Measurements from ENCODE around the gene PZP.
"Not testable (repeated sequence)": the region's sequence is repeated elsewhere in the genome, so short reads cannot be mapped to it uniquely, and the experiment has no call there.

Gene PZP

GRCh38 chr12:9208229-9208628 is at the start of gene PZP:
Gene PZP, minus strand, starts transcription at chr12:9208395. Its CDS starts 54 bp downstream, at chr12:9208341.
- DNase-seq = no peak

- no peak for DNase-seq
Measured at GRCh38 chr12:9256758-9257405, 48.7 kb upstream of the PZP start.

- DNase-seq = no peak
Measured at GRCh38 chr12:9256341-9256740, 48.1 kb upstream of the PZP start.

- no peak for DNase-seq
Measured at GRCh38 chr12:9255837-9256236, 47.6 kb upstream of the PZP start.

- no peak for DNase-seq
Measured at GRCh38 chr12:9253464-9253863, 45.3 kb upstream of the PZP start.

- not testable (repeated sequence) for DNase-seq
Measured at GRCh38 chr12:9252791-9253190, 44.6 kb upstream of the PZP start.

GRCh38 chr12:9252256-9252655 is 44.1 kb upstream of the PZP start:
- no peak for DNase-seq

GRCh38 chr12:9248435-9248834 is 40.2 kb upstream of the PZP start:
- DNase-seq = no peak

- DNase-seq = no peak
Measured at GRCh38 chr12:9244894-9245293, 36.7 kb upstream of the PZP start.

- DNase-seq = no peak
Measured at GRCh38 chr12:9243999-9244649, 35.9 kb upstream of the PZP start.

- no peak for DNase-seq
Measured at GRCh38 chr12:9241301-9241700, 33.1 kb upstream of the PZP start.

- DNase-seq = no peak
Measured at GRCh38 chr12:9240776-9241175, 32.6 kb upstream of the PZP start.

- DNase-seq = not testable (repeated sequence)
Measured at GRCh38 chr12:9240004-9240635, 31.9 kb upstream of the PZP start.

GRCh38 chr12:9237286-9237685 is 29.1 kb upstream of the PZP start:
- no peak for DNase-seq

GRCh38 chr12:9235519-9235918 is 27.3 kb upstream of the PZP start:
- no peak for DNase-seq

GRCh38 chr12:9227950-9228349 is 19.8 kb upstream of the PZP start:
- no peak for DNase-seq

- DNase-seq = no peak
Measured at GRCh38 chr12:9223830-9224229, 15.6 kb upstream of the PZP start.

GRCh38 chr12:9221483-9221882 is 13.3 kb upstream of the PZP start:
- DNase-seq = no peak

GRCh38 chr12:9221011-9221410 is 12.8 kb upstream of the PZP start:
- DNase-seq = not testable (repeated sequence)

- DNase-seq = no peak
Measured at GRCh38 chr12:9214534-9214933, 6.3 kb upstream of the PZP start.

- no peak for DNase-seq
Measured at GRCh38 chr12:9211687-9212086, 3.5 kb upstream of the PZP start.

- no peak for DNase-seq
Measured at GRCh38 chr12:9204380-9204779, 3.8 kb downstream of the PZP start.

- no peak for DNase-seq
Measured at GRCh38 chr12:9198012-9198411, 10.2 kb downstream of the PZP start.

GRCh38 chr12:9184276-9184675 is 23.9 kb downstream of the PZP start:
- DNase-seq = no peak

Data from SHP77 (cell line).